OCI-LY3 (cell line): ENCODE measurements around the gene CDKN2A.

Experiments used
- CTCF ChIP-seq: fragments of 200-600, 300-600 bp; sonication (generic); IDR thresholded peaks from 2 replicates; pipeline ENCODE4 v1.5.1; 2014; ENCODE audit warnings: antibody characterized with exemption, low read length, low read depth
- EZH2phosphoT487 ChIP-seq: fragments of 200-600 bp; shearing (Covaris generic); IDR thresholded peaks from 2 replicates; pipeline ENCODE4 v1.6.1; 2018; ENCODE audit warnings: antibody characterized with exemption, mixed run types, low read depth

DNA sequence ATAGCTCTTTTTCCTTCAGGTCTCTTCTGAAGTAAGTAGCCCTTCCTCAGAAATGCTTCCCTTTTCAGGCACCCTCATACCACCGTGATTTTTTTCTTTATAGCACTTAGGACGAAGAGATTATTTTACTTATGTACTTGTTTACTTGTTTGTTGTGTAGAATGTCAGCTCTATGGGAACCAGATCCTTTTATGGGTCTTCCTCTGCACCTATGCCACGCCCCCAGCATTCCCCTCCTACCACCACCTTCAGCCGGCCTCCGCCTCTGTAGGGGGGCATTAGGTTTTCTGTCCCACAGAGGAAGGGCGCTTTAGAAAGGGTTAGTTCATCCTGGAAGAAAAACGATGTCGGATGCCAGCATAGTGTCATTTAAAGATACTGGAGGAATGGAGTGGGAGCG lies 2.2 kb upstream of the CDKN2A start:
- TF ChIP-seq CTCF: no peak
- TF ChIP-seq EZH2phosphoT487: no peak
